Measurements from ENCODE around the gene EREG.
"Not testable (repeated sequence)": the region's sequence is repeated elsewhere in the genome, so short reads cannot be mapped to it uniquely, and the experiment has no call there.

EREG gene

GRCh38 chr4:74390677-74391076 is 25.7 kb downstream of the EREG start:
- DNase-seq (ENCODE audit: low read depth) = no peak

GRCh38 chr4:74391346-74391745 is 26.4 kb downstream of the EREG start:
- no peak for DNase-seq (ENCODE audit: low read depth)

DNA sequence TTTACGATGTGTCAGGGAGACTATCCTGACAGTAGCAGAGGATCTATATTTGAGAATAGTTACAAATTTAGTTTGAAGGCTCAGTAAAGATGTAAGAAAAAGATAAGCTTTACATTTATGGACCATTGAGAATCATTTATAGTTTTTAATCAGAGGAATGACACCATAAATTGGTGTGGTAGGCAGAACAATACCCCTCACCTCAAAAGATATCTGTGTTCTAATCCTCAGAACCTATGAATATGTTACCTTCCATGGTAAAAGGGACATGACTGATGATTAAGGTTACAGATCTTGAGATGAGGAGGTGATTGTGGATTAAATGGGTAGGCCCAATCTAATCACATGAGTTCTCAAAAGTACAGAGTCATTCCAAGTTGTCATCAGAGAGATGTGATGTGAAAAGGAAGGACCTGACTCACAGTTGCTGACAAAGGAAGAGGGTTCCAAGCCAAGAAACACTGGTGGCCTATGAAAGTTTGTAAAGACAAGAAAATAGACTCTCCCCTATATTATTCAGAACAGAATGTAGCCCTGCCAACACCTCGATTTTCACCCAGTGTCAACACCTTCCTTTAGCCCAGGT is 27.0 kb downstream of the EREG start:
- no peak for DNase-seq (ENCODE audit: low read depth)

GRCh38 chr4:74394476-74395136 is 29.7 kb downstream of the EREG start:
- no peak for DNase-seq (ENCODE audit: low read depth)

- DNase-seq (ENCODE audit: low read depth) = no peak
Observed at GRCh38 chr4:74395633-74396032, 30.7 kb downstream of the EREG start.

DNA sequence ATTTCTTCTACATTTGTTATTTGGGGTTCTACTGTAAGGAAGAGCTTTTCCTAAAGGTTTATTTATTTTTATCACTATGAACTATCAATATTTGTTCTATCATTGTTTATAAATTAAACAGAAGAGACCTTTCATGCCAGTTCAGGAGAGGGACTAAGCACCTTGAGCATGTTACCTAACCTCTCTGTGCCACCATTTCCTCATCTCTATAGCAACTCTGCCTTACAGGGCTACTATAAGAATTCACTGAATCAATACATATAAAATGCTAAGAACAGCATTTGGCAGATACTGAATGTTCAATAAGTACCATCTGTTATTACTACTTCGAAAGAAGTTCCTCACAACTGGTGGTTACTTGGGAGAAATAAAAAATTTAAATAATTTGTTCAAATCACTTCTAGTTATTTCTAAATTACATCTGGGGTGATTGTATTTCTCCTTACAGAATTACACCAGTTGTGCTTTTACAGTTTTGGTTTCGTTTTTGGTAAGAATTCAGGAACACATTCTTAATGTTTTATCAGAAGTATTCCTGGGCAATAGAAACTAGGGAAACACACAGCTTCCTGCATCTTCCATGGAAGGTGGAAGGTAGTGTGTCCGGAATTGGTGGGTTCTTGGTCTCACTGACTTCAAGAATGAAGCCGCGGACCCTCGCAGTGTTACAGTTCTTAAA is 32.9 kb downstream of the EREG start:
- DNase-seq (ENCODE audit: low read depth) = no peak

GRCh38 chr4:74398894-74399589 is 34.1 kb downstream of the EREG start:
- DNase-seq (ENCODE audit: low read depth) = not testable (repeated sequence)

DNA sequence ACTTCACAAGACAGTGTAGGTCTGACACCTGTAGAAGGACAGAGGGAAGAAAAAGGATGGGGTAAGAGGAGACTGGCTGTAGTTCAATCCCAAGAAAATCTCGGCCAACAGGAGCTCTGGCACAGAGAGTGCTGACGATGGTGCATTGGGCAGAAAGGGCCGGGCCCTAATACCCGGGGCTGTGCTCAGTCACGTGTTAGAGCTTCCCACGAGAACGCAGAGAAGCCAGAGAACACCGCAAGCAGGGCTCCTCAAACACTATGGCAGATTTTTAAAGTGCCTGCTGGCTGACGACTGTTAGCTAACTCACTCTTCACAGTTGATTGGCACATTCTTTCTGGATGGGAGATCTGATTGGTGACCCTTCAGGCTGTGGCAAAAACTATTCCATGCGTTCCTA is 35.5 kb downstream of the EREG start:
- DNase-seq (ENCODE audit: low read depth) = no peak

GRCh38 chr4:74402692-74403456 is 37.9 kb downstream of the EREG start:
- no peak for DNase-seq (ENCODE audit: low read depth)

- no peak for DNase-seq (ENCODE audit: low read depth)
Observed at GRCh38 chr4:74407891-74408290, 42.9 kb downstream of the EREG start.

DNA sequence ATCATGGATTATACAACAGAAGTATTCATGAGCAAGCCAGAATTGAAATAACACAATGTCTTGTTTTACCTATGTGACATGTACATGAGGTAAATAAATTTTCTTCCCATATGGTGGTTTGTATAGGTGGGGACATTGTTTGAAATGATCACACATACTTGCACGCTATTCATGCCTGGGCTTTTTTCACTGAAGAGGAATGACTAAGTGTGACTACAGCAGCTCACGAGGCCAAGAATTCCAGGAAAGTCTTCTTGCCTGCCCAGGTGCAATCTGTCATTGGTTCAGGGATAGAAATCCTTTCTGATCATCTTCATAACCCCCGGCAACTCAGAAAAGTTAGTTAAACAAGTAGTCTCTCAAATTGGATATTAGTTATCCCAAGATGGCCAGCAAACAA is 43.7 kb downstream of the EREG start:
- DNase-seq (ENCODE audit: low read depth) = no peak

GRCh38 chr4:74410272-74410671 is 45.3 kb downstream of the EREG start:
- no peak for DNase-seq (ENCODE audit: low read depth)

GRCh38 chr4:74412225-74412624 is 47.3 kb downstream of the EREG start:
- no peak for DNase-seq (ENCODE audit: low read depth)

DNA sequence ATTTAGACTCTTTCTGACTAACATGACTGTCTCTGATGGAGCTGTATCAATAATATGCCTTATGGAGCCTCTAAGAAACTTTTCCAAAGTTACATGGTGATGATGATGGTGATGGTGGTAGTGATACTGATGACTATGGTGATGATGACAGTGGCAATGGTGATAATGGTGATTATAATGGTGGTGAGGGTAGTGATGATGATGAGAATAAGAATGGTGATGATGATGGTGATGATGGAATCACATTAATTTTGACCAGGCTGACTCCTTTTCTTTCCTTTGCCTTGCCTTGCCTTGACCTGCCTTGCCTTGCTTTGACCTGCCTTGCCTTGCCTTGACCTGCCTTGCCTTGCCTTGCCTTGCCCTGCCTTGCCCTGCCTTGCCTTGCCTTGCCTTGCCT is 48.3 kb downstream of the EREG start:
- no peak for DNase-seq (ENCODE audit: low read depth)

GRCh38 chr4:74414149-74414809 is 49.3 kb downstream of the EREG start:
- DNase-seq (ENCODE audit: low read depth) = no peak

DNA sequence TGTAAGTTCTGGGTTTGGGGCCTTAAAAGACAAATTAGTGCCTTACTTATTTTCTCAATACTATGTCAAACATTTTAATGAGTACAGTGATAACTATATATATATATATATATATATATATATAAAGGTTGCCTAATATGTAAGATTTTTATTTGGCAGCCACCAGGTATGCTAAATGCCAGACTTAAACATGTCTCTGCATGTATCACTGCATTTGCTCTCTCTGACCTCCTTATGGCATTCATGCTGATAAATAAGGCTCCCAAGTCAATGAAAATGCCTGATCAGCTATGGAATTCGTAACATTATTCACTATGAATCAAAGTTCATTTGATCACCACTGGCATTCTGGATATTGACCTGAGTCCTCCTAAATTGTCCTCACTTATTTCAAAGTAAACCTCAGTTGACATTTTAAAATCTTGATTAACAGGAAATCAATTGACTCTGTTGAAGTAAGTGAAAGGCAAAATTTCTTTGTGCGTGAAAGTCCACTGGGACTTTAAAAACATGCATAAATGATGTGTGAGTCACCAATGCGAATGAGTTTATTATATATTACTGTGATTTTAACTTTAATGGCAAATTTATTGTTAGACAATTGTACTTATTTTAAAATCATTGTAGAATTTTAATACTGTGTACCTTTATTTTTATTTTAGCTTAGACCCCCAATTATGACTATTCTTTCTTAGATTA is 50.8 kb downstream of the EREG start:
- DNase-seq (ENCODE audit: low read depth) = no peak

DNA sequence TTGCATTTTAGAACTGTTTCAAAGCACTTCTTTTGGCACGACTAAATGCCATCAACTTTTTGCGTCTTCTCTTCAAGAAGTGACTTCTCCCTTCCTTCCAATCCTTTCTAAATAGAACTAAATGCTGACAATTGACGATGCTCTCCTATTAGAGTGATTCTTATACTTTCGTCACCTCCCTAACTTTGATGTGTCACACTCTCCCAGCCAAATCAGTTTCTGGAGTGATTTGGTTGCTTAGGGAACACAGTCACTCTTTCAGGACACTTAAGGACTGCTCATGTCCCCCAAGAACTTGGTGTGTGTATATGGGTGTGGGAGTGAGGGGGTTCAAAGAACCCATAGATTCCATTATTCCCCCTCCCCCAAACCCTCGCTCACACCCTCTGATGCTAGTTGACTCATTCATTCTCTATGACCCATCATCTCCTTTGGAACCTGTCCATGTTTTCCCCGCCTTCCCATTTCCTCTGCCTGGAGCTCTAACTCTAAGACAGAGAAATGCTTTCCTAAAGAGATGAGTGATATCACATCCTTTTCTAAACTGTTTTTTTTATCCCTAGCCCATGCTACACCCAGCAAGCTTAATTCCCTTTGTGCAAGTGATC is 53.2 kb downstream of the EREG start:
- DNase-seq (ENCODE audit: low read depth) = peak; percentile 88

DNA sequence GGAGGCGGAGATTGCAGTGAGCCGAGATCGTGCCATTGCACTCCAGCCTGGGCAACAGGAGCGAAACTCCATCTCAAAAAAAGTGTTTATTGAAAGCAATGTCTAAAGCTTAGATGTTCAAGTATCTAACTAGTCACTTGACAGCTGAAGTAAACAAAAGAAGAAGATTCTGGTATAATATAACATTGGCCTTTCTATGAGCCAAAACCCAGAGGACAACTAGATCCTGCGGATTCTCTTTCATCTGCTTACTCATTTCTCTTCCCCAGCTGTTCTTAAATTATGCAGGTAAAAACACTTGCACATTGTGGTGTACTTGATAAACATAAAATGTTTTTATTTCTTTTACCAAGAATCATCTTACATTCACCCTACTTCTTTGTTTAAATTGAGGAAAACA is 55.9 kb downstream of the EREG start:
- DNase-seq (ENCODE audit: low read depth) = no peak

GRCh38 chr4:74423104-74423503 is 58.2 kb downstream of the EREG start:
- DNase-seq (ENCODE audit: low read depth) = no peak

DNA sequence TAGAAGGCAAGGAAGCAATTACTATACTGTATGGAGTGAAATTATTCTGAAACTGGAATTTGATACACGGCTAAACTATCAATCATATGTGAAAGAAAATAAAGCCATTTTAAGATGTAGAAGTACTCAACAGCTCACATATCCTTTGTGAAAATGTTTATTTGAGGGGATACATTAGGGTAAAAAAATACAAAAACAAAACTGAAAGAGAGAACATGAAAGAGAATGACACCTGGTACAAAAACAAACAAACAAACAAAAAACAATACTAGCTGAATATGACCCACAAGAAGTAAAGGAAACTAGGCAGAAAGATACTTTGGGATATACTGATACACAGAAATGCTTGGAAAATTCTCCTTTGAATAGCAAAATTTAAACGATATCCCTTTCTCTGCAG is 59.2 kb downstream of the EREG start:
- no peak for DNase-seq (ENCODE audit: low read depth)

DNA sequence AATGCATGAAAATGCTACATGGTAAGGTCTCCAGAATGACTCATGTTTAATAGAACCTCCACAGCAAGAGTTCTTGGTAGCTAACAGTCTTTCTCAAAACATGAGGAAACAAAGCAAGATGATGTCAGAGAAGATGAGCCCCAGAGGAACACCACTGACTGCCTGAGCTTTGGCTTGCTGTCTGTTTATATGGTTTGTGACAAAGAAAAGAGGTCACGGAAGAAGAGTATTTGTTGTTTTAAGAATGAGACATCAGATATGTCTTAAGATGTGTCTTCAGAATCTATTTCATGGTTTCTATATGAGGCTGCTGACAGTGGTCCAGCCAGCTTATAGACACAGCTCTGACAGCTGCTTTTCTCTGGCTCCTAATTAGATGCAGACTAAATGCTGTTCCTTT is 61.2 kb downstream of the EREG start:
- DNase-seq (ENCODE audit: low read depth) = peak; percentile 89
